Measurements from ENCODE around the gene HILPDA. TPM values are rescaled to one million over a fixed set of nuclear protein-coding genes. Genes with fewer than 3 reads are reported as not detected.

The HILPDA gene
- total and polyA plus RNA-seq, 10 of the 15 experiments (the other 5 are each of a cell fraction or from before 2014, with no cell fraction given): 12.0 to 232 (median 26.4) TPM

- no peak for TF ChIP-seq HDAC6 (IDR thresholded peaks at IDR 0.05; ENCODE audit: unreplicated experiment)
- TF ChIP-seq, protein P1, sequence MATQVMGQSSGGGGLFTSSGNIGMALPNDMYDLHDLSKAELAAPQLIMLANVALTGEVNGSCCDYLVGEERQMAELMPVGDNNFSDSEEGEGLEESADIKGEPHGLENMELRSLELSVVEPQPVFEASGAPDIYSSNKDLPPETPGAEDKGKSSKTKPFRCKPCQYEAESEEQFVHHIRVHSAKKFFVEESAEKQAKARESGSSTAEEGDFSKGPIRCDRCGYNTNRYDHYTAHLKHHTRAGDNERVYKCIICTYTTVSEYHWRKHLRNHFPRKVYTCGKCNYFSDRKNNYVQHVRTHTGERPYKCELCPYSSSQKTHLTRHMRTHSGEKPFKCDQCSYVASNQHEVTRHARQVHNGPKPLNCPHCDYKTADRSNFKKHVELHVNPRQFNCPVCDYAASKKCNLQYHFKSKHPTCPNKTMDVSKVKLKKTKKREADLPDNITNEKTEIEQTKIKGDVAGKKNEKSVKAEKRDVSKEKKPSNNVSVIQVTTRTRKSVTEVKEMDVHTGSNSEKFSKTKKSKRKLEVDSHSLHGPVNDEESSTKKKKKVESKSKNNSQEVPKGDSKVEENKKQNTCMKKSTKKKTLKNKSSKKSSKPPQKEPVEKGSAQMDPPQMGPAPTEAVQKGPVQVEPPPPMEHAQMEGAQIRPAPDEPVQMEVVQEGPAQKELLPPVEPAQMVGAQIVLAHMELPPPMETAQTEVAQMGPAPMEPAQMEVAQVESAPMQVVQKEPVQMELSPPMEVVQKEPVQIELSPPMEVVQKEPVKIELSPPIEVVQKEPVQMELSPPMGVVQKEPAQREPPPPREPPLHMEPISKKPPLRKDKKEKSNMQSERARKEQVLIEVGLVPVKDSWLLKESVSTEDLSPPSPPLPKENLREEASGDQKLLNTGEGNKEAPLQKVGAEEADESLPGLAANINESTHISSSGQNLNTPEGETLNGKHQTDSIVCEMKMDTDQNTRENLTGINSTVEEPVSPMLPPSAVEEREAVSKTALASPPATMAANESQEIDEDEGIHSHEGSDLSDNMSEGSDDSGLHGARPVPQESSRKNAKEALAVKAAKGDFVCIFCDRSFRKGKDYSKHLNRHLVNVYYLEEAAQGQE (IDR thresholded peaks at IDR 0.05; ENCODE audit: low read depth, low read length): 0 out of 2 replicates have a peak, but pooled peaks have one; percentile 10
- no peak for TF ChIP-seq CEBPB (IDR thresholded peaks at IDR 0.05; ENCODE audit: borderline replicate concordance in 1 of 2, low read depth in 2 of 2, low read length in 2 of 2)
- TF ChIP-seq CUX1 (IDR thresholded peaks at IDR 0.05; ENCODE audit: insufficient replicate concordance, low read depth, low read length): no peak
- TF ChIP-seq ZBTB40 (IDR thresholded peaks at IDR 0.05; ENCODE audit: borderline replicate concordance): 0 out of 2 replicates have a peak, but pooled peaks have one; percentile 10
- no peak for TF ChIP-seq SUPT20H (IDR thresholded peaks at IDR 0.05; ENCODE audit: borderline replicate concordance, control insufficient read depth, low read depth, low read length)
- peak; percentile 88 for TF ChIP-seq NBN (IDR thresholded peaks at IDR 0.05)
- no peak for TF ChIP-seq SIN3A (IDR thresholded peaks at IDR 0.05; ENCODE audit: low read depth, low read length)
- TF ChIP-seq POU2F2 (IDR thresholded peaks at IDR 0.05; ENCODE audit: borderline replicate concordance, low read depth, low read length): peak; percentile 8; the same call in 1 of the 3 replicates
- no peak for TF ChIP-seq SMARCA5 (IDR thresholded peaks at IDR 0.05)
- TF ChIP-seq ZNF384 (IDR thresholded peaks at IDR 0.05; ENCODE audit: borderline replicate concordance, low read depth, low read length): no peak
- TF ChIP-seq SMC3 (IDR thresholded peaks at IDR 0.05; ENCODE audit: borderline replicate concordance, low read length): no peak
- TF ChIP-seq NFIC (IDR thresholded peaks at IDR 0.05; ENCODE audit: low read depth, low read length): no peak; the same call in 1 of the 2 replicates
- TF ChIP-seq NFYB (IDR thresholded peaks at IDR 0.05; ENCODE audit: insufficient read depth, low read depth, low read length): no peak
- no peak for TF ChIP-seq ETV6 (conservative IDR thresholded peaks at IDR 0.05 in 1 of 2, IDR thresholded peaks at IDR 0.05 in 1 of 2; ENCODE audit: borderline replicate concordance in 1 of 2, low read depth in 1 of 2)
These were observed at the start of gene HILPDA (continued) for GRCh38 chr7:128455543-128456254.

Data from GM12878 (cell line).